Endothelial cell of coronary artery (primary cell): ENCODE data around the gene TMEM270. TPM values are rescaled to one million over a fixed set of nuclear protein-coding genes. Genes with fewer than 3 reads are reported as not detected.

Experiments used
- total RNA-seq: library from RNA; depleted of rRNA; stranded (reverse); fragments of >200 nt; gene quantifications from 2 replicates; pipeline ENCODE4 v1.2.3, GENCODE V29; 2014

The TMEM270 gene, protein sequence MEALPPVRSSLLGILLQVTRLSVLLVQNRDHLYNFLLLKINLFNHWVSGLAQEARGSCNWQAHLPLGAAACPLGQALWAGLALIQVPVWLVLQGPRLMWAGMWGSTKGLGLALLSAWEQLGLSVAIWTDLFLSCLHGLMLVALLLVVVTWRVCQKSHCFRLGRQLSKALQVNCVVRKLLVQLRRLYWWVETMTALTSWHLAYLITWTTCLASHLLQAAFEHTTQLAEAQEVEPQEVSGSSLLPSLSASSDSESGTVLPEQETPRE
- not detected in 2 replicates for total RNA-seq

DNA sequence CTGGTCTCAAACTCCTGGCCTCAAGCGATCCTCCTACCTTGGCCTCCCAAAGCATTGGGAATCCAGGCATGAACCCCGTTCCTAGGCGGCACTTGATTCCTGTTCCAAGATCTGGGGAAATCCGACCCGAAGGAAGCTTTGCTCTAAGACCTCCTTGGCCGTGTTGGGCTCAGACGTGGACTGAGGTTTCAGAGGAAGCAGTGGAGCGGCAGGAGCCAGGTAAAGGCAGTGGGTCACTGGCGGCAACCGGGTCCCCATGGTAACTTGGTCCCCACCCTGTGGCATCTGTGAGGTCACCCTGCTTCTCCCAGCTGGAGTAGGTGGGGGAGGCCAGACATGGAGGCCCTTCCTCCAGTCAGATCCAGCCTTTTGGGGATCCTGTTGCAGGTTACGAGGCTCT is at the start of gene TMEM270:
TMEM270 (plus strand) TSS at position 301 of the 400 bp plus-strand sequence; CDS start at position 337, 36 bp downstream.

DNA sequence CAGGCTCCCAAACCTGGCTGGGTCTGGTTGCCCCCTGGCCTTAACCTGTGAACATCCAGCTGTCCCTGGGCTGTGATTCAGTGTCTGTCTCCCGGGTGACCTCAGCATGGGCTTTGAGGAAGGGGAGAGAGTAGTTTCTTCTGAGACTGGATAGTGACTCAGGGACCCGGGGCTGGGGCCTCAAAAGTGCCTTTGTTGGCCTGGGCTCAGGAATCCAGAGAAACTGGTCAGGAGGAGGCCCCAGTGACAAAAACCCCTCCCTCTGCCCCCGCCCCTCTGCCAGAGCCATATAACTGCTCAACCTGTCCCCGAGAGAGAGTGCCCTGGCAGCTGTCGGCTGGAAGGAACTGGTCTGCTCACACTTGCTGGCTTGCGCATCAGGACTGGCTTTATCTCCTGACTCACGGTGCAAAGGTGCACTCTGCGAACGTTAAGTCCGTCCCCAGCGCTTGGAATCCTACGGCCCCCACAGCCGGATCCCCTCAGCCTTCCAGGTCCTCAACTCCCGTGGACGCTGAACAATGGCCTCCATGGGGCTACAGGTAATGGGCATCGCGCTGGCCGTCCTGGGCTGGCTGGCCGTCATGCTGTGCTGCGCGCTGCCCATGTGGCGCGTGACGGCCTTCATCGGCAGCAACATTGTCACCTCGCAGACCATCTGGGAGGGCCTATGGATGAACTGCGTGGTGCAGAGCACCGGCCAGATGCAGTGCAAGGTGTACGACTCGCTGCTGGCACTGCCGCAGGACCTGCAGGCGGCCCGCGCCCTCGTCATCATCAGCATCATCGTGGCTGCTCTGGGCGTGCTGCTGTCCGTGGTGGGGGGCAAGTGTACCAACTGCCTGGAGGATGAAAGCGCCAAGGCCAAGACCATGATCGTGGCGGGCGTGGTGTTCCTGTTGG is 30.0 kb upstream of the TMEM270 start, which contains the start of gene CLDN4:
CLDN4 (plus strand) TSS at position 316 of the 903 bp plus-strand sequence; CDS start at position 522, 206 bp downstream.

DNA sequence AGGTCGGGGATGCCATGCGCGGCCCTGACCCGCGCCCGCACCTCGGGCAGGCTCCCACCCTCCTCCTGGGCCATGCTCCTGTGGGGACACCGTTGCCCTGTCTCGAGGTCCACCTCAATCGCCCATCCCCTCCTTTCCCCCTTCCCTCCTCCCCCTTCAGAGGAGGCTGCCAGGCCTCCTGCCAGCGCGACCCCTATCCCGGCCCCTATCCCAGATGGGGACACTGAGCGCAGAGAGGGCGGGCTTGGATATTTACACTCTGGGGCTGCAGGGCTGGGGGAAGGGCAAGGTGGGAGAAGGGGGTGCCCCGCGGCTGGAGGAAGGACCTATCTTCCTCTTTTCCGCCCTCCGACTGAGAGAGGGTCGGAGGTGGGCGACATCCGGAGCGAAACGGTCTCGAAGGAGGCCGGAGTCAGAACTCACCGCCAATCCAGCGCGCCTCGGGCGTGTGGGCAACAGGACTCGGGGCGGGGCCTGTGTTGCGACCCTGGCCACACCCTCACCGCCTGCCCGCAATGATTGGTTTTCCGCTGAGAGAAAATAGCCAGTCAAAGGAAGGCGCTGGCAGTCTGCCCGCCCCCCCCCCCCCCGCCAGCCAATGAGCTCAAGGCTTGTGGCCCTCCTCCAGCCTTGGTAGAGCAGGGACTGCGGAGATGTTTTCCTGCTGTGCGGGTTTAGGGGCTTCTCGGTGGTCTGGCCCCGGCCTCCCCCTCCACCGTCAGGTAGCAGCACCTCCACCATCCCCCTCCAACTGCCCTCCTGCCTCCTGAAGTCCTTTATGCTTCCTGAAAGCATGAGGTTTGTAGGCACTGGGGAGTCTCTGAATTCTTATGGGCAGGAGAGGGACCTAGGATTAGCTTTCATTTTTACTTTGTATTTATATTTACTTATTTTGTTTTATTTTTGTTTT is 18.6 kb upstream of the TMEM270 start, which contains the start of gene METTL27:
METTL27 (minus strand) TSS at position 450 of the 910 bp plus-strand sequence; CDS start at position 74, 376 bp downstream.

Other genes starting within 250 kb of the TMEM270 start
- not detected in 2 replicates for gene MLXIPL, start 236.6 kb upstream of the TMEM270 start, total RNA-seq
- 2.4 and 4.0 TPM in 2 replicates for gene VPS37D, start 193.3 kb upstream of the TMEM270 start, total RNA-seq
- 1.9 and 2.0 TPM in 2 replicates for gene DNAJC30, start 177.7 kb upstream of the TMEM270 start, total RNA-seq
- gene BUD23, start 177.6 kb upstream of the TMEM270 start, total RNA-seq, result 42.9 and 60.3 TPM in 2 replicates
- gene STX1A, start 141.5 kb upstream of the TMEM270 start, total RNA-seq, result 18.9 and 21.2 TPM in 2 replicates
- gene ABHD11, start 122.4 kb upstream of the TMEM270 start, total RNA-seq, result 7.7 and 9.4 TPM in 2 replicates
- 0.09 TPM in 2 replicates for gene CLDN3, start 90.9 kb upstream of the TMEM270 start, total RNA-seq
- gene CLDN4, start 30.2 kb upstream of the TMEM270 start, total RNA-seq, result under 0.01 TPM in 1 of 2 replicates, not detected in the other
- gene METTL27, start 18.6 kb upstream of the TMEM270 start, total RNA-seq, result 0.09 and 2.5 TPM in 2 replicates
- gene ELN, start 167.0 kb downstream of the TMEM270 start, total RNA-seq, result 0.09 and 1.6 TPM in 2 replicates
- gene LIMK1, start 222.6 kb downstream of the TMEM270 start, total RNA-seq, result 22.7 and 25.6 TPM in 2 replicates